ENCODE measurements around the gene GSKIP.

DNA sequence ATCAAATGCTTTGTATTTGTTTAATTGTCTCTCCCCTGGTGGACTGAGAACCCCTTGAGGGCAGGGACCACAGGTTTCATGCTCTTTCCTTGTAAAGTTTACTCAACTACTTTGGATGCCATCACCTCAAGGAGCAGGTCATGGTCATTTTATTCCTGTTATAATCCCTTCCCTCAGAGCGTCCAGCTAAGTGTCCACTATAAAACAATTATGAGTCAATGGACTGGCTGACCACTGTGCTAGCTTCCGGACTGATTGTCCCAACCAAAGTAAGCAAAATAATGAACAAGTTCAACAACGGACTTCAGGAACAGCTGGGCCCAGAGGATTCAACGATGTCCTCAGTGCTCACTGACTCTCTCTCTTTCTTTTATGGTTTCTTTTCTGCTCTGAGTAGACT, 46.8 kb downstream of the GSKIP start:
- TF ChIP-seq FOXK2 (IDR thresholded peaks at IDR 0.05) (no peak), CTBP1 (IDR thresholded peaks at IDR 0.05; ENCODE audit: borderline replicate concordance) (no peak), BHLHE40 (IDR thresholded peaks at IDR 0.05; ENCODE audit: borderline replicate concordance) (no peak), LEF1 (IDR thresholded peaks at IDR 0.05; ENCODE audit: borderline replicate concordance) (no peak), ZNF384 (IDR thresholded peaks at IDR 0.05) (no peak), FOXM1 (IDR thresholded peaks at IDR 0.05; ENCODE audit: borderline replicate concordance) (no peak), ARNT (IDR thresholded peaks at IDR 0.05) (no peak), SUZ12 (IDR thresholded peaks at IDR 0.05) (no peak), TARDBP (IDR thresholded peaks at IDR 0.05) (no peak), NFRKB (IDR thresholded peaks at IDR 0.05) (no peak), HDGF (IDR thresholded peaks at IDR 0.05; ENCODE audit: borderline replicate concordance) (no peak), L3MBTL2 (conservative IDR thresholded peaks at IDR 0.05) (no peak), SP1 (IDR thresholded peaks at IDR 0.05) (no peak)
